Activated naive CD4-positive, alpha-beta T cell treated with anti-CD3 and anti-CD28 coated beads, Interleukin-2, amount 10 ng/mL, durations not matched to agents 7 days and 5 days (primary cell): ENCODE results near the gene SSH3.

Source experiments
- CTCF ChIA-PET: fragments of 350-600 bp; sonication (Branson Sonifier 250); formaldehyde crosslinking; loops from one replicate; lab custom pipeline; 2021; ENCODE audit warnings: antibody characterized with exemption; lab: Charles Lee
- DNase-seq: peaks from one replicate; pipeline ENCODE4 v3.0.0-alpha.2; 2020
- H3K27ac Mint-ChIP-seq: one replicate; pipeline ENCODE4 v1.8.0; 2021; ENCODE audit warnings: mild to moderate bottlenecking, moderate library complexity, mixed read lengths
- H3K27me3 Mint-ChIP-seq: one replicate; pipeline ENCODE4 v1.8.0; 2021; ENCODE audit warnings: mild to moderate bottlenecking, mixed read lengths
- H3K36me3 Mint-ChIP-seq: one replicate; pipeline ENCODE4 v1.8.0; 2021; ENCODE audit warnings: mixed read lengths
- H3K4me1 Mint-ChIP-seq: one replicate; pipeline ENCODE4 v1.8.0; 2021; ENCODE audit warnings: mixed read lengths
- H3K4me3 Mint-ChIP-seq: one replicate; pipeline ENCODE4 v1.8.0; 2021; ENCODE audit warnings: mild to moderate bottlenecking, moderate library complexity, mixed read lengths
- H3K9me3 Mint-ChIP-seq: one replicate; pipeline ENCODE4 v1.8.0; 2021; ENCODE audit warnings: mixed read lengths

Gene SSH3

DNA sequence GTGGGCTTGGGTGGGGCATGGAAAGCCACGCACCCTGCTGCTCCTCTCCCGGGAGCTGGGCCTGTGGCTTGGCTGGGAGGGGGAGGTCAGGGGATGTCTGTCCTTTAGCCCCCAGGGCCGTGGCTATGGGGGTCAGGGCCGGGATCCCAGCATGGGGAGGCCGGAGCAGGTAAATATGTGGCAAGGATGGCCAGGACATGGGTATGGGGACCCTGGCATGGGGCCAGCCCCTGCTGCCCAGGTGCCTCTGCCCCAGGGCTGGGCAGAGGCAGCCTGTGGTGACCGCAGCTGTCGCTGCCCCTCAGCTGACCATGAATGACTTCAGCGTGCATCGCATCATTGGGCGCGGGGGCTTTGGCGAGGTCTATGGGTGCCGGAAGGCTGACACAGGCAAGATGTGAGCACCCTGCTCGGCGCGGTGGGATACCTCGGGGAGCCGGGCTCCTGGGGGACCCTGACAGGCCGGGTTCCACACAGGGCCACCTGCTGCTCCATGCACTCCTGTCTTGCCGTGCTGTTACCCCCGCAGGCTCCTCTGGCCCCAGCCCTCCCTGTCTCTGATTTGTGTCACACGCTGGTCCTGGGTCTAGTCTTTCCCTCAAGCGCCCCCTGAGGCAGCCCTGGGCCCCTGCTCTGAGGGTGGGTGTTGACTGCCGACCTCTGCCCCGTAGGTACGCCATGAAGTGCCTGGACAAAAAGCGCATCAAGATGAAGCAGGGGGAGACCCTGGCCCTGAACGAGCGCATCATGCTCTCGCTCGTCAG is 22.4 kb upstream of the SSH3 start:
- peak; percentile 15 for DNase-seq
- Mint-ChIP-seq H3K27ac (peak overlapping the region; percentile 94), H3K27me3 (no peaks in the 10 kb centered on the region), H3K9me3 (no peaks in the 10 kb centered on the region), H3K4me3 (no peak overlapping the region), H3K36me3 (peaks cover 58% of the 10 kb centered on the region), H3K4me1 (peaks cover 71% of the 10 kb centered on the region)
- CTCF ChIA-PET = interaction anchor here (2.5 kb wide), 1 partner anchor 11 kb away, joined by 8 read pairs; no protein-coding TSS in a partner anchor

DNA sequence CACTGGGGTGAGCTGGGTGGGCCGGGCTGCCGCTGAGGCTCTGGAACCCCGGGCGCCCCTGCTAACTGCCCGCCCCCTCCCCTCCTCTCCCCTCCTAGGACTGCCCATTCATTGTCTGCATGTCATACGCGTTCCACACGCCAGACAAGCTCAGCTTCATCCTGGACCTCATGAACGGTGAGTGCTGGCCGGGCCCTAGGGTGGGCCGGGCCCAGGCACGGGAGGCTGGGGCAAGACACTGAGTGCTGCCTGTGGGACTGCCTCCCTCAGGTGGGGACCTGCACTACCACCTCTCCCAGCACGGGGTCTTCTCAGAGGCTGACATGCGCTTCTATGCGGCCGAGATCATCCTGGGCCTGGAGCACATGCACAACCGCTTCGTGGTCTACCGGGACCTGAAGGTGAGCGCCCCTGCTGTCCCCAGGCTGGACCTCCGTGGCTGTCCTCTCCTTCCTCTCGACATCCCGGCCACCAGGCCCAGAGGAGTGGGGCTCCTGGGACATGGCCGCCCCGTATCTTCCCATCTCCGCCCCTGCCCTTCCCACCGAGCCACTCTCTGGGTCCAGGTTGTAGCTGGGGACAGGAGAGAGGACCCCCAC is 21.7 kb upstream of the SSH3 start:
- Mint-ChIP-seq H3K9me3 (no peaks in the 10 kb centered on the region), H3K27ac (peak overlapping the region; percentile 52), H3K4me3 (no peak overlapping the region), H3K27me3 (no peaks in the 10 kb centered on the region), H3K36me3 (peaks cover 56% of the 10 kb centered on the region), H3K4me1 (peaks cover 71% of the 10 kb centered on the region)
- CTCF ChIA-PET = no interaction called here
- DNase-seq = peak; percentile 18

DNA sequence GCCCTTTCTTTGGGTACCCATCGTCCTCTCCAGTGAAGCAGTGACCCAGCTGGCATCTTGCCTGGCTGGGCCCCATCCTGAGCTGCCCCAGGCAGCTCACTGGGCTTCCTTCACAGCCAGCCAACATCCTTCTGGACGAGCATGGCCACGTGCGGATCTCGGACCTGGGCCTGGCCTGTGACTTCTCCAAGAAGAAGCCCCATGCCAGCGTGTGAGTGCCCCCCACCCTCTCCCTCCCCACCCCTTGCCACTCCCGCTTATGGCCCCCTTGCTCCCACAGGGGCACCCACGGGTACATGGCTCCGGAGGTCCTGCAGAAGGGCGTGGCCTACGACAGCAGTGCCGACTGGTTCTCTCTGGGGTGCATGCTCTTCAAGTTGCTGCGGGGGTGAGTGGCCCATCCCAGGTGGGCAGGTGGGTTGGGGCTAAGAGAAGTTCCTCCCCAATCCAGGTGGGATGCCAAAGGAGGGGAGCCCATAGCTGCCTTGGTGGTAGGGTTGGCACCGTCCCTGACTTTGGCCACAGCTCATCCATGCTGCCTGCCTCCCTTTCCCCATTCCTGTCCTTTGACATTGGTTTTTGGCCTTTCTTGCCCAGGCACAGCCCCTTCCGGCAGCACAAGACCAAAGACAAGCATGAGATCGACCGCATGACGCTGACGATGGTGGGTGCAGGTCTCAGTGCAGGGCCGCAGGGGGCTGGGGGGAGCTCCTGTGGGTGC is 21.0 kb upstream of the SSH3 start:
- H3K4me1 Mint-ChIP-seq = peaks cover 71% of the 10 kb centered on the region
- H3K27me3 Mint-ChIP-seq = peaks cover under 1% of the 10 kb centered on the region
- CTCF ChIA-PET = no interaction called here
- peak overlapping the region; percentile 72 for H3K27ac Mint-ChIP-seq
- H3K4me3 Mint-ChIP-seq = no peak overlapping the region
- peak; percentile 12 for DNase-seq
- H3K9me3 Mint-ChIP-seq = no peaks in the 10 kb centered on the region
- peaks cover 62% of the 10 kb centered on the region for H3K36me3 Mint-ChIP-seq

DNA sequence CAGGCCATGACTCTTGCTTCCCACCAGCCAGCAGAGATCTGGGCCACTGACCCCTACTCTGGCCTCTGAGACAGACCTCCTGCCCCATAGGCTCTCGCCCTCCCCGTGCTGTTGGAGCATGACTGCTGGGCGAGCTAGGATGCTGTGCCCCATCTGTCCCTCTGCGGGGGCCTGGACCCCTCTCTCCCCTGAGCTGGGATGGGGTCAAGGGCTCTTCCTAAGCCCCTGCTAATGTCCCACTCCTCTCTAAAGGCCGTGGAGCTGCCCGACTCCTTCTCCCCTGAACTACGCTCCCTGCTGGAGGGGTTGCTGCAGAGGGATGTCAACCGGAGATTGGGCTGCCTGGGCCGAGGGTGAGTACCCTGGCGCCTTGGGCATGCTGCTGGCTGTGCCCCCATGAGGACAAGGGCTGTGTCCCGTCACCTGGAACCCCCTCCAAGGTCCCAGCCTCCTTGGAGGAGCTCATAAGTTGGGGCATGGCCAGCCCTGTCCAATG is 20.4 kb upstream of the SSH3 start:
- DNase-seq = peak; percentile 13
- Mint-ChIP-seq H3K4me1 (peaks cover 71% of the 10 kb centered on the region), H3K4me3 (no peak overlapping the region), H3K9me3 (no peaks in the 10 kb centered on the region), H3K36me3 (peaks cover 62% of the 10 kb centered on the region), H3K27me3 (peaks cover 6% of the 10 kb centered on the region), H3K27ac (peak overlapping the region; percentile 80)
- CTCF ChIA-PET = no interaction called here

DNA sequence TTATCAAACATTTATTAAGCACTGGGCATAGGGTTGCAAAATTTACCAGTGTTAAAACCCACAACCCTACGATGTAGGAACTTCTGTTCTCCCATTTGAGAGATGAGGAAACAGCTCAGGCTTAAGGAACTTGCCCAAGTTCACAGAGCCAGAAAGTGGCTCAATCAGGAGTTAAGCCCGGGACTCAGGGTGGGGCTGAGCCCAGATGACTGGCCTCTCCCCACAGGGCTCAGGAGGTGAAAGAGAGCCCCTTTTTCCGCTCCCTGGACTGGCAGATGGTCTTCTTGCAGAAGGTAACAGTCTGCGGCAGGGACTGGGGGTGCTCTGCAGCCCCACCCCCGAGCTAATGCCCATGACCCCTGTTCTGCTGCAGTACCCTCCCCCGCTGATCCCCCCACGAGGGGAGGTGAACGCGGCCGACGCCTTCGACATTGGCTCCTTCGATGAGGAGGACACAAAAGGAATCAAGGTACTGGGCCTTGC is 19.8 kb upstream of the SSH3 start:
- CTCF ChIA-PET = no interaction called here
- DNase-seq = peak; percentile 17
- Mint-ChIP-seq H3K4me3 (no peak overlapping the region), H3K9me3 (no peaks in the 10 kb centered on the region), H3K36me3 (peaks cover 59% of the 10 kb centered on the region), H3K27ac (peak overlapping the region; percentile 80), H3K4me1 (peaks cover 70% of the 10 kb centered on the region), H3K27me3 (peaks cover 7% of the 10 kb centered on the region)

DNA sequence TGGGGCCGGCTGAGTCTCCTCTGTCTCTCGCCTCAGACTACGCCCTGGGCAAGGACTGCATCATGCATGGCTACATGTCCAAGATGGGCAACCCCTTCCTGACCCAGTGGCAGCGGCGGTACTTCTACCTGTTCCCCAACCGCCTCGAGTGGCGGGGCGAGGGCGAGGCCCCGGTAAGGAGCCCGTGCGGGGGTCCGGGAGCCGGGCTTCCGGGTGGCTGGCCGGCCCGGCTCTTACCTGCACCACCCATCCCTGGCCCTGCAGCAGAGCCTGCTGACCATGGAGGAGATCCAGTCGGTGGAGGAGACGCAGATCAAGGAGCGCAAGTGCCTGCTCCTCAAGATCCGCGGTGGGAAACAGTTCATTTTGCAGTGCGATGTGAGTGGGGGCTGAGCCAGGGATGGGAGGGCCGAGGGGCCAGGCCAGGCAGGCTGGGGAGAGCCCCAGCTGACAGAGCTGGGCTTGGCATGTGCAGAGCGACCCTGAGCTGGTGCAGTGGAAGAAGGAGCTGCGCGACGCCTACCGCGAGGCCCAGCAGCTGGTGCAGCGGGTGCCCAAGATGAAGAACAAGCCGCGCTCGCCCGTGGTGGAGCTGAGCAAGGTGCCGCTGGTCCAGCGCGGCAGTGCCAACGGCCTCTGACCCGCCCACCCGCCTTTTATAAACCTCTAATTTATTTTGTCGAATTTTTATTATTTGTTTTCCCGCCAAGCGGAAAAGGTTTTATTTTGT is 18.4 kb upstream of the SSH3 start:
- Mint-ChIP-seq H3K9me3 (no peaks in the 10 kb centered on the region), H3K36me3 (peaks cover 52% of the 10 kb centered on the region), H3K27me3 (peaks cover 12% of the 10 kb centered on the region), H3K4me3 (peak overlapping the region; percentile 12), H3K4me1 (peaks cover 57% of the 10 kb centered on the region), H3K27ac (peak overlapping the region; percentile 80)
- DNase-seq = peak; percentile 21
- CTCF ChIA-PET = interaction anchor here (1.2 kb wide), 1 partner anchor 9 kb away, joined by 3 read pairs; no protein-coding TSS in a partner anchor

DNA sequence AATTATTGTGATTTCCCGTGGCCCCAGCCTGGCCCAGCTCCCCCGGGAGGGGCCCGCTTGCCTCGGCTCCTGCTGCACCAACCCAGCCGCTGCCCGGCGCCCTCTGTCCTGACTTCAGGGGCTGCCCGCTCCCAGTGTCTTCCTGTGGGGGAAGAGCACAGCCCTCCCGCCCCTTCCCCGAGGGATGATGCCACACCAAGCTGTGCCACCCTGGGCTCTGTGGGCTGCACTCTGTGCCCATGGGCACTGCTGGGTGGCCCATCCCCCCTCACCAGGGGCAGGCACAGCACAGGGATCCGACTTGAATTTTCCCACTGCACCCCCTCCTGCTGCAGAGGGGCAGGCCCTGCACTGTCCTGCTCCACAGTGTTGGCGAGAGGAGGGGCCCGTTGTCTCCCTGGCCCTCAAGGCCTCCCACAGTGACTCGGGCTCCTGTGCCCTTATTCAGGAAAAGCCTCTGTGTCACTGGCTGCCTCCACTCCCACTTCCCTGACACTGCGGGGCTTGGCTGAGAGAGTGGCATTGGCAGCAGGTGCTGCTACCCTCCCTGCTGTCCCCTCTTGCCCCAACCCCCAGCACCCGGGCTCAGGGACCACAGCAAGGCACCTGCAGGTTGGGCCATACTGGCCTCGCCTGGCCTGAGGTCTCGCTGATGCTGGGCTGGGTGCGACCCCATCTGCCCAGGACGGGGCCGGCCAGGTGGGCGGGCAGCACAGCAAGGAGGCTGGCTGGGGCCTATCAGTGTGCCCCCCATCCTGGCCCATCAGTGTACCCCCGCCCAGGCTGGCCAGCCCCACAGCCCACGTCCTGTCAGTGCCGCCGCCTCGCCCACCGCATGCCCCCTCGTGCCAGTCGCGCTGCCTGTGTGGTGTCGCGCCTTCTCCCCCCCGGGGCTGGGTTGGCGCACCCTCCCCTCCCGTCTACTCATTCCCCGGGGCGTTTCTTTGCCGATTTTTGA is 17.5 kb upstream of the SSH3 start:
- peaks cover 53% of the 10 kb centered on the region for H3K36me3 Mint-ChIP-seq
- peaks cover 60% of the 10 kb centered on the region for H3K4me1 Mint-ChIP-seq

DNA sequence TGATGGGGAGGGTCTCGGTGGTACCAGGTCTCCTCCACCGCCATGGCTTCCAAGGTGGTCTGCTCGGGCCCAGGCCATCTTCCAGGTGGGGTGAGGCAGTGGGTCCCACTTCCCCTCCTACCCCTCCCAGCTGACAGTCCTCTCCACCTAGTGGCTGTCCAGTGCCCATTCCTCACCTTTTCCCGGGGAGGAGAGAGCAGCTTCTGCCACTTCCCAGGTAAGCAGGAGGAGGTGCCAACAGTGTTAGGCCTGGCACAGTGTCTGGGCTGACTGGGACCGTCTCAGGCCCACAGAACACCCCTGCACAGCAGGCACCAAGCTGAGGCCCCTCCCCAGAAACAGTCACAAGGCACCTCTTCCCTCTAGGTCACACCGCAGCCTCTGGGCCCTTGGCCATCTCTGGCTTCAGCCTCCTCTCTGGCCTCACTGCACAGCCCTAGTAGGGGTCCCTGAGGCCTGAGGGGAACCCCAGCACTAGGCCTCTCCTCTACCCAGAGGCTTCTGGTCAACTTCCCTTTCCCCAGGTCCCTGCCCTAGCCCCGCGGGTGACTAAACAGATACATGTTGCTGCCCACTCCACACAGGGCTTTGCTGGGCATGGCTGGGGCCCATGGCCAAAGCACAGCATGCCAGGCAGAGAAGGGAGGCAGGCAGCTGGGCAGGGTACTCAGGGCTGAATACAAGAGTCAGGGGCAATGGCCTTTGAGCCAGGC is 16.6 kb upstream of the SSH3 start:
- H3K27ac Mint-ChIP-seq = peak overlapping the region; percentile 99
- H3K4me3 Mint-ChIP-seq = peak overlapping the region; percentile 77
- CTCF ChIA-PET = interaction anchor here (1.5 to 3.0 kb wide), 7 partner anchors 9 to 30 kb away, joined by 4 to 22 read pairs (median 12); partner anchors contain the start of gene GRK2
- H3K27me3 Mint-ChIP-seq = peaks cover 12% of the 10 kb centered on the region
- H3K9me3 Mint-ChIP-seq = no peaks in the 10 kb centered on the region
- no peak for DNase-seq
- H3K36me3 Mint-ChIP-seq = peaks cover 61% of the 10 kb centered on the region
- peaks cover 68% of the 10 kb centered on the region for H3K4me1 Mint-ChIP-seq

More for the DNA sequence above, 17.5 kb upstream of the SSH3 start:
- Mint-ChIP-seq H3K9me3 (no peaks in the 10 kb centered on the region), H3K4me3 (peak overlapping the region; percentile 77), H3K27me3 (peaks cover 12% of the 10 kb centered on the region), H3K27ac (peak overlapping the region; percentile 99)
- no peak for DNase-seq
- CTCF ChIA-PET = interaction anchor here (1.2 to 3.0 kb wide), 5 partner anchors 10 to 24 kb away, joined by 3 to 22 read pairs (median 9); partner anchors contain the start of gene GRK2

DNA sequence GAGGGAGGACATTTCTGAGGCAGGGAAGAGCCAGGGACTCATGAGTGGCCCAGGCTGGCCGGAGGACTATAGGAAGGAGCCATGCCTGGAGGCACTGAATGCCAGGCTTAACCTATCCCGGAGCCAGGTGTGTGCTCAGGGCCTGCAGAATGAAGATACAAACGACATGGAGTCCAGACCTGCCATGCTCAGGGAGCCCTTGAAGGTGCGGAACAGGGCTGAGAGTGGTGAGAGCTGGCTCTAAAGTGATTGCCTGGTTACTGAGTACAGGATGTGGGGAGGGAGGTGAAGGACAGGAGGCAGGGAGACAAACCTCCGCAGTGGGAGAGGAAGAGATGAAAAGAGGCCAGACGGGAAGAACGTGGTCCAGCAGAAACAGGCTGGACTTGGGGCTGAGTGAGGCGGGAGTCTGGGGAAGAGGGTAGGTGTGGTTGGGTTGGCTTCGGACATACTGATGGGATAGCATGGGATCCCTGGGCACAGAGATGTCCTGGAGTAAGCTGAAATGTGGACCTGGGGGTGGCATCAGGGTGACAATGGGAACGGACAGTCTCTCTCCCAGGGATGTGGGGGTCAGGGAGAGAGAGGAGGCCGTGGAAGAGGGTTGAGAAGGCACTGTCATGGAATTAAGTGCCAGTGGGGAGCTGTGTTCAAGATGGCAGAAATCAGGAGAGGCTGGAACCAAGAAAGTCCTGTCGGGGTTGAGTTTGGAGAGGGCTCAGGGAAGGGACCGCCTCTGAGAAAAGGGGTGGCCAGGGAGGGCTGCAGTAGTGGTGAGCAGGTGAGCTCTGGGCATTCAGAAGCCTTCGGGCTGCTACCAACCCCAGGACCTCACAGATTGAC is 15.8 kb upstream of the SSH3 start:
- CTCF ChIA-PET = interaction anchor here (0.8 to 3.0 kb wide), 8 partner anchors 10 to 29 kb away, joined by 3 to 22 read pairs (median 10); partner anchors contain the start of gene GRK2
- H3K4me1 Mint-ChIP-seq = peaks cover 71% of the 10 kb centered on the region
- peak; percentile 70 for DNase-seq
- peak overlapping the region; percentile 77 for H3K4me3 Mint-ChIP-seq
- H3K27ac Mint-ChIP-seq = peak overlapping the region; percentile 99
- no peaks in the 10 kb centered on the region for H3K9me3 Mint-ChIP-seq
- peaks cover 12% of the 10 kb centered on the region for H3K27me3 Mint-ChIP-seq
- H3K36me3 Mint-ChIP-seq = peaks cover 62% of the 10 kb centered on the region

DNA sequence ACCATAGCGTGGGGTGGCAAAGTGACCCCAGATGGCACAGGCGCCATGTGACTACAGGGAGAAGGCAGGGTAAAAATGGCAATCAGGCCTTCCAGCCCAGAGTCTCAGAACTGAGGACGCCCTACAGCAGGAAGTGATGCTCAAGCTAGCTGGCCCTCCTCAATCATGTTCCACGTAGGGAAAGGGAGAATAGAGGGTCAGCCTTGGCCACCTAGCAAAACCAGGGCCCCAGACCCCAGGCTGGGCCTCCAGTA is 15.2 kb upstream of the SSH3 start:
- Mint-ChIP-seq H3K27ac (peak overlapping the region; percentile 99), H3K4me3 (peak overlapping the region; percentile 77), H3K27me3 (peaks cover 12% of the 10 kb centered on the region), H3K9me3 (no peaks in the 10 kb centered on the region), H3K36me3 (peaks cover 62% of the 10 kb centered on the region), H3K4me1 (peaks cover 75% of the 10 kb centered on the region)
- CTCF ChIA-PET = interaction anchor here (0.8 to 3.0 kb wide), 7 partner anchors 11 to 29 kb away, joined by 3 to 22 read pairs (median 12); partner anchors contain the start of gene GRK2
- DNase-seq = no peak

DNA sequence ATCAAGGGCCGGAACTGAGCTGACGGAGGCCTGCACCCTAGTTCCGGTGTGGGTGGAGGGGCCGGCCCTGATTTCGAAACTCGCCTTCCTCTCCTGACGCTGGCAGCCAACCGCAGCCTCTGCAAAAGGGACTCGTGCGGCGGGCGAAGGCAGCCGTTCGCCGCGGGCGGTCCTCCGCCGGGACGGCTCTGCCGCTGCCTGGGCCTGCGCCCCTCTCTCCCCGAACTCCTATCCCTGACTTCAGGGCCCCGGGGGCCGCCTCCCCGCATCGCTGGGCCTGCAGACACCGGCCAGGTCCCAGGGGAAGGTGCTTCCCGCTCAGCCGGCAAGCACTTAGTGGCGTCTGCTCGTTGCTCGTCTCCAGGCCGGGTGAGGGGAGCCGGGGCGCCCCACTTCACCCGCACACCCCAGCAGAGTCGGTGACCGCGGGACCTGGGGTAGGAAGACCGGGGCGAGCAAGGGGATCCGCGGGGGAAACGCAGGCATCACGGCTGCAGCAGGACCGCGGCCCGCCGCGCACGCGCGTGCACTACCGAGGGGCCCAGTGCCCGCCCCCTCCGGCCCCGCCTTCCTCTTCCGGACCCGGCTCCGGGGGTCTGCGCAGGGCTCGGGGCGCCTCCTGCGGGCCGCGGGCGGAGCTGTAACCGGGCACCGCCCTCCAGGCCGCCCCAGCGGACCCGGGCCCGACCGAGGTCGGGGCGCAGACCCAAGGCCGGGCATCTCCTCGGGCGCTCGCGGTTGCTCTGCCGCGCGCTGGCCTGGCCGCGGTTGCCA is 14.7 kb upstream of the SSH3 start:
- peak overlapping the region; percentile 77 for H3K4me3 Mint-ChIP-seq
- H3K36me3 Mint-ChIP-seq = peaks cover 63% of the 10 kb centered on the region
- peaks cover 78% of the 10 kb centered on the region for H3K4me1 Mint-ChIP-seq
- H3K27ac Mint-ChIP-seq = peak overlapping the region; percentile 99
- CTCF ChIA-PET = interaction anchor here (0.6 to 3.0 kb wide), 10 partner anchors 11 to 34 kb away, joined by 3 to 22 read pairs (median 8); partner anchors contain the start of gene GRK2
- H3K27me3 Mint-ChIP-seq = peaks cover 12% of the 10 kb centered on the region
- H3K9me3 Mint-ChIP-seq = no peaks in the 10 kb centered on the region
- DNase-seq = peak; percentile 94
